Endothelial cell of umbilical vein (primary cell): ENCODE data around the gene POLR2C. TPM values are rescaled to one million over a fixed set of nuclear protein-coding genes. Genes with fewer than 3 reads are reported as not detected.

Source experiments
- BruUV-seq: library from RNA; stranded (reverse); fragments of 400-500 nt; replicated peaks from 2 replicates; lab custom pipeline; 2021; lab: Mats Ljungman, UMichigan
- CTCF ChIA-PET: fragments of 300-600, 350-600 bp; sonication (Branson Sonifier 250); formaldehyde crosslinking; loops from one replicate; lab custom pipeline; 2021; ENCODE audit warnings: antibody characterized with exemption, inconsistent platforms; lab: Charles Lee
- POLR2A ChIA-PET: fragments of 300-600, 350-600 bp; sonication (Branson Sonifier 250); formaldehyde crosslinking; loops from one replicate; lab custom pipeline; 2021; ENCODE audit warnings: antibody characterized with exemption, inconsistent platforms; lab: Charles Lee
- DNase-seq: peaks from one replicate; pipeline ENCODE4 v3.0.0-alpha.2; 2011; ENCODE audit warnings: low read depth, low spot score
- FAIRE-seq: peaks from 2 replicates; lab custom pipeline; 2011; peaks lifted over from hg19 to GRCh38; lab: Jason Lieb, UNC
- H2AFZ ChIP-seq: 2 replicates; pipeline ENCODE4 v1.6.0; 2012; ENCODE audit warnings: low read depth, low read length, control low read depth, inconsistent platforms
- H3K27ac ChIP-seq: 2 replicates; pipeline ENCODE4 v1.5.1; 2011; ENCODE audit warnings: low read depth, mild to moderate bottlenecking, control low read depth, low read length, moderate library complexity; ENCODE audit not compliant: insufficient read depth
- H3K27me3 ChIP-seq, 2 experiments: 2 replicates each; pipeline versions ENCODE4 v1.6.0 to v1.6.1; 2011; ENCODE audit warnings: low read length in 2 of 2, mixed read lengths in 1 of 2; ENCODE audit not compliant: control insufficient read depth in 2 of 2, insufficient read depth in 2 of 2
- H3K36me3 ChIP-seq, 2 experiments: 2 replicates in 1 of 2; 3 replicates in 1 of 2; pipeline ENCODE4 v1.5.1; 2011; ENCODE audit warnings: low read length in 2 of 2, mild to moderate bottlenecking in 1 of 2, moderate library complexity in 1 of 2; ENCODE audit not compliant: control insufficient read depth in 2 of 2, insufficient read depth in 2 of 2; ENCODE audit errors: extremely low read depth in 1 of 2
- H3K4me1 ChIP-seq: 3 replicates; pipeline ENCODE4 v1.5.1; 2011; ENCODE audit warnings: mild to moderate bottlenecking, low read length; ENCODE audit not compliant: control insufficient read depth, insufficient read depth; ENCODE audit errors: extremely low read depth
- H3K4me2 ChIP-seq: 2 replicates; pipeline ENCODE4 v1.6.1; 2011; ENCODE audit warnings: low read length, control low read depth, mixed read lengths; ENCODE audit not compliant: insufficient read depth
- H3K4me3 ChIP-seq, 3 experiments: fragments of 200-600 bp in 1 of 3; sonication (generic), shearing (Covaris generic) in 1 of 3; replicated peaks in 1 of 3; 2 replicates each; pipeline ENCODE4 v1.5.1; 2011 to 2016; ENCODE audit warnings: control low read depth in 3 of 3, low read length in 3 of 3, mild to moderate bottlenecking in 2 of 3, inconsistent platforms in 1 of 3, low read depth in 1 of 3, moderate library complexity in 1 of 3; ENCODE audit not compliant: insufficient read depth in 1 of 3
- H3K79me2 ChIP-seq: 2 replicates; pipeline ENCODE4 v1.6.0; 2012; ENCODE audit warnings: low read length, inconsistent platforms; ENCODE audit not compliant: control insufficient read depth, insufficient read depth
- H3K9ac ChIP-seq: replicated peaks from 2 replicates; pipeline ENCODE3; 2011; ENCODE audit warnings: low read length, control low read depth; ENCODE audit not compliant: insufficient read depth; ENCODE audit errors: extremely low read depth
- H3K9me1 ChIP-seq: replicated peaks from 3 replicates; pipeline ENCODE4 v1.6.0; 2011; ENCODE audit warnings: mild to moderate bottlenecking, low read length; ENCODE audit not compliant: control insufficient read depth, insufficient read depth; ENCODE audit errors: extremely low read depth
- H3K9me3 ChIP-seq: replicated peaks from 2 replicates; pipeline ENCODE4 v1.5.1; 2012; ENCODE audit warnings: low read length, inconsistent platforms; ENCODE audit not compliant: control insufficient read depth, insufficient read depth
- H4K20me1 ChIP-seq: replicated peaks from 2 replicates; pipeline ENCODE3; 2011; ENCODE audit warnings: mild to moderate bottlenecking, low read length; ENCODE audit not compliant: control insufficient read depth, insufficient read depth; ENCODE audit errors: extremely low read depth
- EZH2 ChIP-seq: IDR thresholded peaks from 2 replicates; pipeline ENCODE4 v1.6.1; 2012; ENCODE audit warnings: borderline replicate concordance, low read depth, mild to moderate bottlenecking, moderate library complexity, low read length, inconsistent platforms; ENCODE audit not compliant: severe bottlenecking
- FOS ChIP-seq: IDR thresholded peaks from 2 replicates; pipeline ENCODE4 v1.6.1; 2011; ENCODE audit warnings: mild to moderate bottlenecking, low read length, moderate library complexity, borderline replicate concordance; ENCODE audit not compliant: insufficient read depth
- GATA2 ChIP-seq: IDR thresholded peaks from 2 replicates; pipeline ENCODE4 v1.7.0; 2011; ENCODE audit warnings: low read depth, mild to moderate bottlenecking, moderate library complexity, mixed read lengths, low read length; ENCODE audit not compliant: insufficient read length, insufficient read depth
- JUN ChIP-seq: IDR thresholded peaks from 2 replicates; pipeline ENCODE4 v1.6.1; 2011; ENCODE audit warnings: borderline replicate concordance, low read depth; ENCODE audit not compliant: insufficient read length, insufficient read depth
- MAX ChIP-seq: IDR thresholded peaks from 2 replicates; pipeline ENCODE4 v1.6.1; 2011; ENCODE audit not compliant: insufficient read depth, insufficient read length
- MYC ChIP-seq: IDR thresholded peaks from one replicate; pipeline ENCODE4 v1.6.1; 2011; ENCODE audit warnings: mild to moderate bottlenecking, low read depth, low read length
- POLR2A ChIP-seq: IDR thresholded peaks from 2 replicates; pipeline ENCODE4 v1.6.1; 2012; ENCODE audit warnings: low read depth, mild to moderate bottlenecking, control low read depth, low read length
- POLR2AphosphoS5 ChIP-seq: IDR thresholded peaks from 2 replicates; pipeline ENCODE4 v1.6.1; 2012; ENCODE audit warnings: low read depth, mild to moderate bottlenecking, control low read depth, low read length, moderate library complexity; ENCODE audit not compliant: insufficient read depth
- dilution Hi-C: fragments of 300-500 bp; cut with MboI; formaldehyde crosslinking; loops from one replicate; pipeline ENCODE4 v1.15.0; 2019; ENCODE audit warnings: low sequenced_read_pairs; ENCODE audit not compliant: extremely low pct_ligation_motif_present
- intact Hi-C: fragments of 100-400 bp; cut with micrococcal nuclease; formaldehyde crosslinking; loops from one replicate; pipeline ENCODE4 v1.10.0; 2022
- polyA plus RNA-seq, 4 experiments: library from polyadenylated mRNA; depleted of rRNA in 3 of 4; stranded (reverse) in 3 of 4; unstranded in 1 of 4; fragments of >200 nt; gene quantifications; 2 replicates each; pipeline versions ENCODE4 v1.2.1 to v1.2.3, GENCODE V29; 2011 to 2012; ENCODE audit warnings: missing spikeins in 1 of 4
- total RNA-seq: library from RNA; stranded (reverse); gene quantifications from 2 replicates; pipeline ENCODE4 v1.2.3, GENCODE V29; 2021
- TF ChIP-seq, protein P1 (sequence below), 2 donors: IDR thresholded peaks; 1 replicate in 1 of 2; 2 replicates in 1 of 2; pipeline ENCODE4 v1.5.1; 2011; ENCODE audit warnings: low read length in 2 of 2, mild to moderate bottlenecking in 2 of 2, moderate library complexity in 2 of 2, control low read depth in 1 of 2, inconsistent platforms in 1 of 2, low read depth in 1 of 2; ENCODE audit not compliant: insufficient read depth in 1 of 2; ENCODE audit errors: extremely low read depth in 1 of 2

Gene POLR2C
- total and polyA plus RNA-seq, 2 donors (not counting 3 experiments of a cell fraction or from before 2014, with no cell fraction given) = 65.2 to 129 TPM

GRCh38 chr16:57464523-57464922, 2.0 kb downstream of the POLR2C start:
- ChIA-PET CTCF (interaction anchor here (0.9 to 4.1 kb wide), 3 partner anchors 10 to 55 kb away, joined by 3 to 40 read pairs (median 25); no protein-coding TSS in a partner anchor), POLR2A (no interaction called here)
- no peak for TF ChIP-seq POLR2A
- no peak for TF ChIP-seq POLR2AphosphoS5
- TF ChIP-seq EZH2 = no peak
- TF ChIP-seq, protein P1, sequence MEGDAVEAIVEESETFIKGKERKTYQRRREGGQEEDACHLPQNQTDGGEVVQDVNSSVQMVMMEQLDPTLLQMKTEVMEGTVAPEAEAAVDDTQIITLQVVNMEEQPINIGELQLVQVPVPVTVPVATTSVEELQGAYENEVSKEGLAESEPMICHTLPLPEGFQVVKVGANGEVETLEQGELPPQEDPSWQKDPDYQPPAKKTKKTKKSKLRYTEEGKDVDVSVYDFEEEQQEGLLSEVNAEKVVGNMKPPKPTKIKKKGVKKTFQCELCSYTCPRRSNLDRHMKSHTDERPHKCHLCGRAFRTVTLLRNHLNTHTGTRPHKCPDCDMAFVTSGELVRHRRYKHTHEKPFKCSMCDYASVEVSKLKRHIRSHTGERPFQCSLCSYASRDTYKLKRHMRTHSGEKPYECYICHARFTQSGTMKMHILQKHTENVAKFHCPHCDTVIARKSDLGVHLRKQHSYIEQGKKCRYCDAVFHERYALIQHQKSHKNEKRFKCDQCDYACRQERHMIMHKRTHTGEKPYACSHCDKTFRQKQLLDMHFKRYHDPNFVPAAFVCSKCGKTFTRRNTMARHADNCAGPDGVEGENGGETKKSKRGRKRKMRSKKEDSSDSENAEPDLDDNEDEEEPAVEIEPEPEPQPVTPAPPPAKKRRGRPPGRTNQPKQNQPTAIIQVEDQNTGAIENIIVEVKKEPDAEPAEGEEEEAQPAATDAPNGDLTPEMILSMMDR (IDR thresholded peaks at IDR 0.05; ENCODE audit: extremely low read depth in 1 of 2, insufficient read depth in 1 of 2, low read depth in 1 of 2, low read length in 2 of 2) = no peak
- no peak for TF ChIP-seq MYC
- TF ChIP-seq JUN = no peak
- no peak for TF ChIP-seq FOS
- no peak for TF ChIP-seq GATA2
- TF ChIP-seq MAX = no peak
- H3K4me3 ChIP-seq = no peak overlapping the region
- H3K79me2 ChIP-seq = peaks cover 18% of the 10 kb centered on the region
- no peak for DNase-seq
- dilution Hi-C loops (no loop called here), intact Hi-C loops (no loop called here)
- BruUV-seq = no TSS peak
- peaks cover 6% of the 10 kb centered on the region for H3K4me1 ChIP-seq
- H3K4me2 ChIP-seq = no peak overlapping the region
- H3K27ac ChIP-seq = no peak overlapping the region
- H3K27me3 ChIP-seq = no peaks in the 10 kb centered on the region
- no peaks in the 10 kb centered on the region for H4K20me1 ChIP-seq
- H2AFZ ChIP-seq = no peak overlapping the region
- no peak for FAIRE-seq
- no peaks in the 10 kb centered on the region for H3K9me3 ChIP-seq
- no peak overlapping the region for H3K9ac ChIP-seq
- no peaks in the 10 kb centered on the region for H3K9me1 ChIP-seq
- H3K36me3 ChIP-seq = peaks cover 8 to 42% of the 10 kb centered on the region in 2 experiments
